Measurements from ENCODE around the gene DNM3. TPM values are rescaled to one million over a fixed set of nuclear protein-coding genes. Genes with fewer than 3 reads are reported as not detected.

DNM3 gene
- total RNA-seq, 6 experiments from 2014 or later, result 0.25 to 0.73 (median 0.39) TPM

- peak; percentile 28 for DNase-seq
- Mint-ChIP-seq H3K27ac (no peak overlapping the region), H3K4me3 (no peak overlapping the region), H3K4me1 (ENCODE audit: low read depth) (peaks cover 15% of the 10 kb centered on the region), H3K36me3 (ENCODE audit: low read depth) (peaks cover 6% of the 10 kb centered on the region), H3K27me3 (ENCODE audit: insufficient read depth) (peaks cover 2% of the 10 kb centered on the region; the same call in 1 of the 2 replicates), H3K9me3 (no peaks in the 10 kb centered on the region)
- peak; percentile 86 for TF ChIP-seq CTCF (IDR thresholded peaks at IDR 0.05)
These were observed 39.8 kb upstream of the DNM3 start for GRCh38 chr1:171801487-171801891.

- TF ChIP-seq CTCF (IDR thresholded peaks at IDR 0.05), result no peak
- Mint-ChIP-seq H3K4me3 (no peak overlapping the region), H3K36me3 (ENCODE audit: low read depth) (no peaks in the 10 kb centered on the region), H3K9me3 (no peaks in the 10 kb centered on the region), H3K27me3 (ENCODE audit: insufficient read depth) (peaks cover 2% of the 10 kb centered on the region; the same call in 1 of the 2 replicates), H3K27ac (no peak overlapping the region), H3K4me1 (ENCODE audit: low read depth) (peaks cover 15% of the 10 kb centered on the region)
- DNase-seq, result no peak
These were observed 39.1 kb upstream of the DNM3 start for GRCh38 chr1:171802207-171802606.

GRCh38 chr1:171803045-171803444, 38.3 kb upstream of the DNM3 start:
- peaks cover 2% of the 10 kb centered on the region; the same call in 1 of the 2 replicates for H3K27me3 Mint-ChIP-seq (ENCODE audit: insufficient read depth)

GRCh38 chr1:171803461-171804022, 37.8 kb upstream of the DNM3 start:
- H3K4me3 Mint-ChIP-seq, result no peak overlapping the region
- no peak for DNase-seq
- no peak overlapping the region for H3K27ac Mint-ChIP-seq
- peaks cover 2% of the 10 kb centered on the region; the same call in 1 of the 2 replicates for H3K27me3 Mint-ChIP-seq (ENCODE audit: insufficient read depth)
- H3K36me3 Mint-ChIP-seq (ENCODE audit: low read depth), result no peaks in the 10 kb centered on the region
- H3K9me3 Mint-ChIP-seq, result no peaks in the 10 kb centered on the region
- peaks cover 11% of the 10 kb centered on the region for H3K4me1 Mint-ChIP-seq (ENCODE audit: low read depth)
- TF ChIP-seq CTCF (IDR thresholded peaks at IDR 0.05), result no peak

More at GRCh38 chr1:171803045-171803444, 38.3 kb upstream of the DNM3 start:
- TF ChIP-seq CTCF (IDR thresholded peaks at IDR 0.05), result no peak
- Mint-ChIP-seq H3K27ac (no peak overlapping the region), H3K4me3 (no peak overlapping the region), H3K9me3 (no peaks in the 10 kb centered on the region), H3K4me1 (ENCODE audit: low read depth) (peaks cover 15% of the 10 kb centered on the region), H3K36me3 (ENCODE audit: low read depth) (no peaks in the 10 kb centered on the region)
- DNase-seq, result no peak

- no peaks in the 10 kb centered on the region for H3K9me3 Mint-ChIP-seq
- no peaks in the 10 kb centered on the region for H3K36me3 Mint-ChIP-seq (ENCODE audit: low read depth)
- H3K27me3 Mint-ChIP-seq (ENCODE audit: insufficient read depth), result peaks cover 3% of the 10 kb centered on the region; the same call in 1 of the 2 replicates
- no peak for TF ChIP-seq CTCF (IDR thresholded peaks at IDR 0.05)
- H3K4me3 Mint-ChIP-seq, result no peak overlapping the region
- H3K27ac Mint-ChIP-seq, result no peak overlapping the region
- DNase-seq, result no peak
- H3K4me1 Mint-ChIP-seq (ENCODE audit: low read depth), result no peaks in the 10 kb centered on the region
These were observed 35.7 kb upstream of the DNM3 start for GRCh38 chr1:171805395-171806115.

Data from HFFc6 (cell line).